ENCODE data around the gene BCL10. TPM values are rescaled to one million over a fixed set of nuclear protein-coding genes. Genes with fewer than 3 reads are reported as not detected.

The BCL10 gene
- total RNA-seq, 1 donor from 2014 or later = 25.9 TPM

DNA sequence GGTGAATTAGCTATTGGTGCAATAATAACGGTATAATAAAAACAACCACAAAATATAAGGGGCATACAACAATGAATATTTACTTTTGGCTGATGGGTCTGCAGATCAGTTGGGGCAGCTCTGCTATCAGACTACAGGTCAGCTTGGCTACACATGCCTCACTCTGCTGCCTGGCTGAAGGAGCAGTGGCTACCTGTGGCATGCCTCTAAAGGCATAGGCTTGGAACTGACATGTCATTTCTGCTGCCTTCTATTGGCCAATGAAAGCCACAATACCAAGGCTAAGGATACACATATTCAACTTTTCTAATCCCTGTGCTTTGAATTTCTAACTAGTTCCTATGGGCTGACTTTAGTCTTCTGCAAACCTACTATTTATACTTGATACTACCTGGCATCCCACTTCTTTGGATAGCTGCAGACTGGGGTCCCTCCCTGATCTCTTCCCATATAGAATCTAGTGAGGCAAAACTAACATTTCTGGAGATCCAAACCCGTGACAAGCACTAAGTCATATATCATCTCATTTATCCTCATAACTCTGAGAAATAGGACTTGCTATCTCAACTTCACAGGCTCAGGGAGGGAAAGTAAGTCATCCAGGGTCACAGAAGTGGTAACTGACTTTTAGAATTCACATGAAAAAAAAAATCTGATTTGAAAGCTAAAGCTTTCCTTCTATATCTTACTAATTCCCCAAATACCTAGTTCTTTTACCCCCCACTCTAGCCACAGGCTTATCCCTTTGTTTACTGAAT is 56.4 kb downstream of the BCL10 start:
- ATAC-seq = no peak
- Histone ChIP-seq H3K27ac (no peak overlapping the region), H3K27me3 (no peaks in the 10 kb centered on the region), H3K4me3 (no peak overlapping the region), H3K36me3 (no peaks in the 10 kb centered on the region), H3K9me3 (no peaks in the 10 kb centered on the region), H3K4me1 (peaks cover 3% of the 10 kb centered on the region)
- DNase-seq = no peak
- TF ChIP-seq, protein P1, sequence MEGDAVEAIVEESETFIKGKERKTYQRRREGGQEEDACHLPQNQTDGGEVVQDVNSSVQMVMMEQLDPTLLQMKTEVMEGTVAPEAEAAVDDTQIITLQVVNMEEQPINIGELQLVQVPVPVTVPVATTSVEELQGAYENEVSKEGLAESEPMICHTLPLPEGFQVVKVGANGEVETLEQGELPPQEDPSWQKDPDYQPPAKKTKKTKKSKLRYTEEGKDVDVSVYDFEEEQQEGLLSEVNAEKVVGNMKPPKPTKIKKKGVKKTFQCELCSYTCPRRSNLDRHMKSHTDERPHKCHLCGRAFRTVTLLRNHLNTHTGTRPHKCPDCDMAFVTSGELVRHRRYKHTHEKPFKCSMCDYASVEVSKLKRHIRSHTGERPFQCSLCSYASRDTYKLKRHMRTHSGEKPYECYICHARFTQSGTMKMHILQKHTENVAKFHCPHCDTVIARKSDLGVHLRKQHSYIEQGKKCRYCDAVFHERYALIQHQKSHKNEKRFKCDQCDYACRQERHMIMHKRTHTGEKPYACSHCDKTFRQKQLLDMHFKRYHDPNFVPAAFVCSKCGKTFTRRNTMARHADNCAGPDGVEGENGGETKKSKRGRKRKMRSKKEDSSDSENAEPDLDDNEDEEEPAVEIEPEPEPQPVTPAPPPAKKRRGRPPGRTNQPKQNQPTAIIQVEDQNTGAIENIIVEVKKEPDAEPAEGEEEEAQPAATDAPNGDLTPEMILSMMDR (IDR thresholded peaks at IDR 0.05) = no peak
- intact Hi-C loops (cut with DNase I) = no loop called here

DNA sequence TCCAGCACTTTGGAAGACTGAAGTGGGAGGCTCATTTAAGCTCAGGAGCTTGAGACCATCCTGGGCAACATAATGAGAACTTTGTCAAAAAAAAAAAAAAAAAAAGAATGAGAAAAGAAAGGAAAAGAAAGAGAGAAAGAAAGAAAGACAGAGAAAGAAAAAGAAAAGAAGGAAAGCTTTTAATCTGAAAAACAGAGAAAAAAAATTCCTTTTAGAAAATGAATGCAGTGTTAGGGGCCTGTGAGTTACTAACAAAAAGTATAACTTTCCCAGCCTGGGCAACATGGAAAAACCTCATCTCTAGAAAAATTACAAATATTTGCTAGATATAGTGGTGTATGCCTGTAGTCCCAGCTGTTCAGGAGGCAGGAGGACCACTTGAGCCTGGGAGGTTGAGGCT is 59.7 kb downstream of the BCL10 start:
- Histone ChIP-seq H3K9me3 (no peaks in the 10 kb centered on the region), H3K27ac (no peak overlapping the region), H3K4me1 (no peaks in the 10 kb centered on the region), H3K36me3 (no peaks in the 10 kb centered on the region), H3K4me3 (no peak overlapping the region), H3K27me3 (no peaks in the 10 kb centered on the region)
- no peak for DNase-seq
- intact Hi-C loops (cut with DNase I) = no loop called here
- TF ChIP-seq, protein P1 (IDR thresholded peaks at IDR 0.05) = no peak
- ATAC-seq = no peak

Other genes starting within 250 kb of the BCL10 start
- gene MCOLN3, start 228.1 kb downstream of the BCL10 start, total RNA-seq = 14.0 TPM
- gene SYDE2, start 75.6 kb downstream of the BCL10 start, total RNA-seq = 23.8 TPM
- 22.5 TPM for gene C1orf52, start 17.0 kb downstream of the BCL10 start, total RNA-seq
- 51.3 TPM for gene DDAH1, start 188.5 kb upstream of the BCL10 start, total RNA-seq

Measured in upper lobe of right lung (tissue), 1 donor.